IPS-18a (cell line): Measurements from ENCODE around the gene KMT2A.
"Not testable (repeated sequence)": the region's sequence is repeated elsewhere in the genome, so short reads cannot be mapped to it uniquely, and the experiment has no call there.

Experiments used
- H3K27ac ChIP-seq: one replicate; pipeline ENCODE4 v1.5.1; 2013; ENCODE audit warnings: low read length
- H3K27me3 ChIP-seq: one replicate; pipeline ENCODE4 v1.6.1; 2013; ENCODE audit warnings: mild to moderate bottlenecking, low read length; ENCODE audit not compliant: control insufficient read depth, insufficient read depth
- H3K36me3 ChIP-seq: one replicate; pipeline ENCODE4 v1.6.1; 2013; ENCODE audit warnings: low read depth, low read length; ENCODE audit not compliant: control insufficient read depth
- H3K4me1 ChIP-seq: one replicate; pipeline ENCODE4 v1.6.1; 2013; ENCODE audit warnings: low read depth, low read length; ENCODE audit not compliant: control insufficient read depth
- H3K4me3 ChIP-seq: one replicate; pipeline ENCODE4 v1.5.1; 2013; ENCODE audit warnings: low read length
- H3K9ac ChIP-seq: one replicate; pipeline ENCODE4 v1.6.1; 2013; ENCODE audit warnings: mild to moderate bottlenecking, low read length, moderate library complexity
- H3K9me3 ChIP-seq: one replicate; pipeline ENCODE4 v1.6.1; 2013; ENCODE audit warnings: low read depth, low read length; ENCODE audit not compliant: control insufficient read depth

Gene KMT2A

GRCh38 chr11:118449316-118449918 is 13.1 kb downstream of the KMT2A start:
- H3K4me1 ChIP-seq: no peaks in the 10 kb centered on the region

GRCh38 chr11:118450451-118450850 is 14.2 kb downstream of the KMT2A start:
- Histone ChIP-seq H3K27ac (no peak overlapping the region), H3K27me3 (no peaks in the 10 kb centered on the region), H3K36me3 (peaks cover 17% of the 10 kb centered on the region), H3K4me3 (no peak overlapping the region), H3K9me3 (no peaks in the 10 kb centered on the region), H3K4me1 (no peaks in the 10 kb centered on the region), H3K9ac (no peak overlapping the region)

More at GRCh38 chr11:118449316-118449918, 13.1 kb downstream of the KMT2A start:
- Histone ChIP-seq H3K27me3 (no peaks in the 10 kb centered on the region), H3K36me3 (peaks cover 23% of the 10 kb centered on the region), H3K4me3 (no peak overlapping the region), H3K9ac (no peak overlapping the region), H3K9me3 (no peaks in the 10 kb centered on the region), H3K27ac (no peak overlapping the region)

GRCh38 chr11:118462178-118462577 is 25.9 kb downstream of the KMT2A start:
- Histone ChIP-seq H3K27ac (no peak overlapping the region), H3K36me3 (peaks cover 4% of the 10 kb centered on the region), H3K27me3 (no peaks in the 10 kb centered on the region), H3K9me3 (no peaks in the 10 kb centered on the region), H3K4me3 (no peak overlapping the region), H3K4me1 (peaks cover 4% of the 10 kb centered on the region), H3K9ac (no peak overlapping the region)

GRCh38 chr11:118468968-118469367 is 32.7 kb downstream of the KMT2A start:
- not testable (repeated sequence) for H3K27ac ChIP-seq, H3K27me3 ChIP-seq, H3K4me3 ChIP-seq, H3K9me3 ChIP-seq, H3K4me1 ChIP-seq, H3K9ac ChIP-seq
- peaks cover 43% of the 10 kb centered on the region for H3K36me3 ChIP-seq

GRCh38 chr11:118471030-118471429 is 34.7 kb downstream of the KMT2A start:
- Histone ChIP-seq H3K9ac (no peak overlapping the region), H3K27me3 (no peaks in the 10 kb centered on the region), H3K4me3 (no peak overlapping the region), H3K4me1 (no peaks in the 10 kb centered on the region), H3K9me3 (no peaks in the 10 kb centered on the region), H3K27ac (no peak overlapping the region), H3K36me3 (peaks cover 48% of the 10 kb centered on the region)

GRCh38 chr11:118473537-118473936 is 37.2 kb downstream of the KMT2A start:
- peaks cover 70% of the 10 kb centered on the region for H3K36me3 ChIP-seq

GRCh38 chr11:118476676-118477075 is 40.4 kb downstream of the KMT2A start:
- H3K9ac ChIP-seq: no peak overlapping the region
- no peaks in the 10 kb centered on the region for H3K9me3 ChIP-seq
- no peaks in the 10 kb centered on the region for H3K27me3 ChIP-seq
- H3K4me3 ChIP-seq: no peak overlapping the region
- no peak overlapping the region for H3K27ac ChIP-seq
- H3K36me3 ChIP-seq: peaks cover 81% of the 10 kb centered on the region
- no peaks in the 10 kb centered on the region for H3K4me1 ChIP-seq

More at GRCh38 chr11:118473537-118473936, 37.2 kb downstream of the KMT2A start:
- no peak overlapping the region for H3K27ac ChIP-seq
- no peaks in the 10 kb centered on the region for H3K9me3 ChIP-seq
- H3K27me3 ChIP-seq: no peaks in the 10 kb centered on the region
- H3K4me3 ChIP-seq: no peak overlapping the region
- no peaks in the 10 kb centered on the region for H3K4me1 ChIP-seq
- H3K9ac ChIP-seq: no peak overlapping the region

- H3K36me3 ChIP-seq: peaks cover 86% of the 10 kb centered on the region
- not testable (repeated sequence) for H3K4me3 ChIP-seq, H3K9me3 ChIP-seq, H3K27me3 ChIP-seq, H3K27ac ChIP-seq, H3K4me1 ChIP-seq, H3K9ac ChIP-seq
Measured at GRCh38 chr11:118481238-118481637, 44.9 kb downstream of the KMT2A start.

GRCh38 chr11:118484405-118484804 is 48.1 kb downstream of the KMT2A start:
- Histone ChIP-seq H3K9ac (no peak overlapping the region), H3K27me3 (no peaks in the 10 kb centered on the region), H3K27ac (no peak overlapping the region), H3K9me3 (no peaks in the 10 kb centered on the region), H3K4me1 (no peaks in the 10 kb centered on the region), H3K4me3 (no peak overlapping the region), H3K36me3 (peaks cover 76% of the 10 kb centered on the region)

- no peak overlapping the region for H3K9ac ChIP-seq
- no peak overlapping the region for H3K4me3 ChIP-seq
- H3K9me3 ChIP-seq: no peaks in the 10 kb centered on the region
- no peaks in the 10 kb centered on the region for H3K4me1 ChIP-seq
- no peak overlapping the region for H3K27ac ChIP-seq
- H3K36me3 ChIP-seq: peaks cover 76% of the 10 kb centered on the region
- no peaks in the 10 kb centered on the region for H3K27me3 ChIP-seq
Measured at GRCh38 chr11:118485273-118485672, 49.0 kb downstream of the KMT2A start.

GRCh38 chr11:118488480-118489109 is 52.3 kb downstream of the KMT2A start:
- Histone ChIP-seq H3K9me3 (no peaks in the 10 kb centered on the region), H3K4me3 (no peak overlapping the region), H3K9ac (no peak overlapping the region), H3K4me1 (no peaks in the 10 kb centered on the region), H3K27ac (no peak overlapping the region), H3K36me3 (peaks cover 80% of the 10 kb centered on the region), H3K27me3 (no peaks in the 10 kb centered on the region)

GRCh38 chr11:118491041-118491440 is 54.7 kb downstream of the KMT2A start:
- H3K9me3 ChIP-seq: no peaks in the 10 kb centered on the region
- H3K36me3 ChIP-seq: peaks cover 84% of the 10 kb centered on the region
- H3K27ac ChIP-seq: no peak overlapping the region

More at GRCh38 chr11:118491041-118491440, 54.7 kb downstream of the KMT2A start:
- no peak overlapping the region for H3K9ac ChIP-seq
- H3K27me3 ChIP-seq: no peaks in the 10 kb centered on the region
- no peak overlapping the region for H3K4me3 ChIP-seq
- no peaks in the 10 kb centered on the region for H3K4me1 ChIP-seq
